Uterus (tissue), 4 donors: ENCODE measurements around the gene PTPRC. TPM values are rescaled to one million over a fixed set of nuclear protein-coding genes. Genes with fewer than 3 reads are reported as not detected.

Experiments used
- DNase-seq, 2 donors: peaks; one replicate each; pipeline ENCODE4 v3.0.0-alpha.2; 2019 to 2020
- H3K27ac ChIP-seq, 2 donors: fragments of 200-600 bp; sonication (generic); 1 replicate in 1 of 2; 2 replicates in 1 of 2; pipeline ENCODE4 v1.5.1; 2016 to 2018
- H3K27me3 ChIP-seq, 2 donors: fragments of 200-600 bp; sonication (generic); one replicate each; pipeline ENCODE4 v1.5.1; 2018 to 2019; ENCODE audit warnings: control low read depth in 1 of 2
- H3K36me3 ChIP-seq, 2 donors: fragments of 200-600 bp; sonication (generic); one replicate each; pipeline ENCODE4 v1.5.1; 2019; ENCODE audit warnings: control low read depth in 1 of 2
- H3K4me1 ChIP-seq, 2 donors: fragments of 200-600 bp; sonication (generic); one replicate each; pipeline ENCODE4 v1.5.1; 2018 to 2019; ENCODE audit warnings: control low read depth in 1 of 2
- H3K4me3 ChIP-seq, 2 donors: fragments of 200-600 bp; sonication (generic); 1 replicate in 1 of 2; 2 replicates in 1 of 2; pipeline ENCODE4 v1.5.1; 2018 to 2019; ENCODE audit warnings: mild to moderate bottlenecking in 1 of 2
- H3K9me3 ChIP-seq, 2 donors: fragments of 200-600 bp; sonication (generic); one replicate each; pipeline ENCODE4 v1.5.1; 2019; ENCODE audit warnings: control low read depth in 1 of 2
- POLR2A ChIP-seq, 2 donors: fragments of 450-650 bp; IDR thresholded peaks; one replicate each; pipeline ENCODE4 v1.6.1; 2016; ENCODE audit warnings: antibody characterized with exemption in 2 of 2, mild to moderate bottlenecking in 1 of 2, moderate library complexity in 1 of 2
- intact Hi-C: fragments of 100-400 bp; cut with DNase I; formaldehyde crosslinking; loops from one replicate; pipeline ENCODE4 v1.15.1; 2023; ENCODE audit warnings: low total_unique reads
- total RNA-seq, 4 donors: library from RNA; depleted of rRNA in 3 of 4; stranded (reverse); fragments of >200 nt in 3 of 4; gene quantifications; one replicate each; pipeline versions ENCODE4 v1.1.0 to v1.2.4, GENCODE V29; 2014 to 2023
- TF ChIP-seq, protein P1 (sequence below), 4 experiments: fragments of 200-600 bp in 2 of 4; fragments of 450-650 bp in 2 of 4; sonication (generic) in 2 of 4; IDR thresholded peaks; one replicate each; pipeline ENCODE4 v1.5.1; 2016 to 2019; ENCODE audit warnings: antibody characterized with exemption in 4 of 4, mild to moderate bottlenecking in 2 of 4, moderate library complexity in 1 of 4
- donor health status: DM: yes; HTN: yes; CAD: no.

Gene PTPRC
- total RNA-seq, 4 donors from 2014 or later = 12.7 to 28.7 (median 16.3) TPM

DNA sequence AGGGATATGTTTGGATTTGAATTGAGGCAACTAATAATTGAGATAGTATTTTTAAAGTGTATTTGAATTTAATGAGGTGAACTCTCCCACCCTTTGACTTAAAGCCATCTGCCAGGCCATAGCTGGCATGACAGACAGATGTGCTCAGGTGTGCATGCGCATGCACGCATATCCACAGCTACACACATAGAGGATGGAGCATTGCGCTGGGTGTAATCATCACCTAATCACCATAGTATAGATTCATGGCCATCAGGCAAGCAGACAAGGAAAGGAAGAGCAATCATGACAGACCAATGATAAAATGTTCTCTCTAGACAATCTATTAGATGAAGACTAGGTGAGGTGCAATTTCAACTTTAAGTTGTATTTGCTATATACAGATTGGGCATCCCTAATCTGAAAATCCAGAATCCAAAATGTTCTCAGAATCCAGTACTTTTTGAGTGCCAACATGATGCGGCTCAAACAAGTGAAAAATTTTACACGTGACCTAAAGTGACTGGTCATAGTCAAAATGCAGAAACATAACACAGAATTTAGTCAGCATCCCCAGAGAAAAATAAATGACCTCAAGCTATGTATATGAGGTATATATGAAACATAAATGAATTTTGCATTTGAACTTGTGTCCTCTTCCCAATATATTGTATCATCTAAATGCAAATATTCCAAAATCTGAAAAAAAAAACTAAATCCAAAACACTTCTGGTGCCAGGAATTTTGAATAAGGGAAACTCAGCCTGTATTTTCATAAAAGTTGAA is 70.1 kb downstream of the PTPRC start:
- no peaks in the 10 kb centered on the region for H3K4me1 ChIP-seq
- no peaks in the 10 kb centered on the region for H3K27me3 ChIP-seq
- no peak for DNase-seq
- no peak overlapping the region for H3K4me3 ChIP-seq
- TF ChIP-seq, protein P1, sequence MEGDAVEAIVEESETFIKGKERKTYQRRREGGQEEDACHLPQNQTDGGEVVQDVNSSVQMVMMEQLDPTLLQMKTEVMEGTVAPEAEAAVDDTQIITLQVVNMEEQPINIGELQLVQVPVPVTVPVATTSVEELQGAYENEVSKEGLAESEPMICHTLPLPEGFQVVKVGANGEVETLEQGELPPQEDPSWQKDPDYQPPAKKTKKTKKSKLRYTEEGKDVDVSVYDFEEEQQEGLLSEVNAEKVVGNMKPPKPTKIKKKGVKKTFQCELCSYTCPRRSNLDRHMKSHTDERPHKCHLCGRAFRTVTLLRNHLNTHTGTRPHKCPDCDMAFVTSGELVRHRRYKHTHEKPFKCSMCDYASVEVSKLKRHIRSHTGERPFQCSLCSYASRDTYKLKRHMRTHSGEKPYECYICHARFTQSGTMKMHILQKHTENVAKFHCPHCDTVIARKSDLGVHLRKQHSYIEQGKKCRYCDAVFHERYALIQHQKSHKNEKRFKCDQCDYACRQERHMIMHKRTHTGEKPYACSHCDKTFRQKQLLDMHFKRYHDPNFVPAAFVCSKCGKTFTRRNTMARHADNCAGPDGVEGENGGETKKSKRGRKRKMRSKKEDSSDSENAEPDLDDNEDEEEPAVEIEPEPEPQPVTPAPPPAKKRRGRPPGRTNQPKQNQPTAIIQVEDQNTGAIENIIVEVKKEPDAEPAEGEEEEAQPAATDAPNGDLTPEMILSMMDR (IDR thresholded peaks at IDR 0.05) = no peak
- TF ChIP-seq POLR2A (IDR thresholded peaks at IDR 0.05) = no peak
- H3K9me3 ChIP-seq = no peaks in the 10 kb centered on the region
- intact Hi-C loops = no loop called here
- no peaks in the 10 kb centered on the region for H3K36me3 ChIP-seq
- no peak overlapping the region for H3K27ac ChIP-seq

DNA sequence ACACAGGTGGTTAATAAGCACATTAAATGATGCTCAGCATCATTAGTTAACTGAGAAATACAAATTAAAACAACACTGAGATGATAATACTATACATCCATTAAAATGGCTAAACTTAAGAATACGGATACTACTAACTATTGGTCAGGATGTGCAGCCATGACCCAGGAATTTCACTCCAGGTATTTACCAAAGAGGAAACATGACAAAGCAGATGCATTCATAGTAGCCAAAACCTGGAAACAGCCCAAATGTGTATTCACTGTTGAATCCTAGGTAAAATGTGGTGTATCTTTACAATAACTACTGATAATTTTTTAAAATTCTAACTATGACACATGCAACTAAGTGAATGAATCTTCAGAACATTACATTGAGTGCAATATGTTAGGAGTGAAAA is 73.0 kb downstream of the PTPRC start:
- H3K9me3 ChIP-seq = no peaks in the 10 kb centered on the region
- intact Hi-C loops = no loop called here
- H3K4me1 ChIP-seq = no peaks in the 10 kb centered on the region
- H3K27me3 ChIP-seq = no peaks in the 10 kb centered on the region
- no peak for DNase-seq
- TF ChIP-seq POLR2A (IDR thresholded peaks at IDR 0.05) = no peak
- TF ChIP-seq, protein P1 (IDR thresholded peaks at IDR 0.05) = no peak
- no peak overlapping the region for H3K27ac ChIP-seq
- H3K4me3 ChIP-seq = no peak overlapping the region
- H3K36me3 ChIP-seq = no peaks in the 10 kb centered on the region

DNA sequence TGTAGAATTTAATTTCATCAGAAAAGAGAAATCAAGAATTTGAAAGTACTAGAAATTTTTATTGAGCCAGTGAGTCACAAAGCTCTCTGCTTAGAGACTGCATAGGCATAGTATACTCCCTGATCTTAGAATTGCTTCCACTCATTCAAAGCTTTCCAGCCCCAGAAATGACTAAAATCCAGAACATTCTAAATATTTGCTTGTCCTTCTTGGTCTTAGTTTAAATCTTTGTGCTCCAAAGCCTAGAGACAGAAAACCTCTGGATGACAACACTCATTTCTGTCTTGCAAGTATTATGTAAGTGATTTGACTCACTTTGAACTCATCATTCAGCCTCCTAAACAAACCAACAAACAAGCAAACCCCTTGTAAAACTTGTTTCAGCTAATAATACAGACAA is 74.2 kb downstream of the PTPRC start:
- H3K4me3 ChIP-seq = no peak overlapping the region
- intact Hi-C loops = no loop called here
- H3K27me3 ChIP-seq = no peaks in the 10 kb centered on the region
- H3K4me1 ChIP-seq = no peaks in the 10 kb centered on the region
- no peaks in the 10 kb centered on the region for H3K9me3 ChIP-seq
- no peak overlapping the region for H3K27ac ChIP-seq
- TF ChIP-seq, protein P1 (IDR thresholded peaks at IDR 0.05) = no peak
- no peak for TF ChIP-seq POLR2A (IDR thresholded peaks at IDR 0.05)
- no peak for DNase-seq
- no peaks in the 10 kb centered on the region for H3K36me3 ChIP-seq

DNA sequence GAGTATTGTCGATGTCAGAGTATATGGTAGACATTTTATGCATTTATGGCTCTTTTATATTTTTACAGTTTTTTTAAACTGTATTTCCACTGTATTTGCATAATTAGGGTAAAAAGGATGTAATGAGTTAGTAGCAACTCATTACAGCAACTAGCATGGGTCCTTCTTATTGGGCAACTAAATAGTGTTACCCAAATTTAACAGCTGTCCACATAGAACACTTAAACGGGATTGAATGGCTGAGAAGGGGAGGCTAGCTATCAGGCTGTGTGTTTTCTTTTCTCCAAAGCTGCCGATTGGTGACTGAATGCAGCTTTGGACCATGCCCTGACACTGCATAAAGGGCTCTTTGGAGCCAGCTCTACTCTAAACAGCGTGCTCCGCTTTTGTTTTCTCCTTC is 75.4 kb downstream of the PTPRC start:
- no peak for DNase-seq
- H3K9me3 ChIP-seq = no peaks in the 10 kb centered on the region
- no peaks in the 10 kb centered on the region for H3K27me3 ChIP-seq
- intact Hi-C loops = no loop called here
- TF ChIP-seq, protein P1 (IDR thresholded peaks at IDR 0.05) = no peak
- TF ChIP-seq POLR2A (IDR thresholded peaks at IDR 0.05) = no peak
- H3K36me3 ChIP-seq = no peaks in the 10 kb centered on the region
- H3K27ac ChIP-seq = no peak overlapping the region
- no peak overlapping the region for H3K4me3 ChIP-seq
- H3K4me1 ChIP-seq = no peaks in the 10 kb centered on the region

DNA sequence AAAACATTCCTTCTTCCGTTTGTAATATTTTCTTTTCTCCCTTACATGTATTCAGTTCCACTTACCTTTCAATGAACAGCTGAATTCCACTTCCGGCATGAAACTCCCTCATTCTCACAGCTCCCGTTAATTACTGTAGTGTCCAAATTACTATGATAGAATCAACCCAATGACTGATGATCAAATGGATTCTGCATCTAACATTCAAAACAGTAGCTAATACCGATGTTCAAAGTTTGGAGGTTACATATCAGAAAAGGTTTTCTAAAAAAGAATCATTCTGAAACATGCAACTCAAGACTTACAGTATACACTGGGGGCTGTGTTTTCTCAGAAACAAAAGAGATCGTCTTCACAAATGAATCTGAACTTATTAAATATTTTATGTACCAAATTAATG is 77.2 kb downstream of the PTPRC start:
- Histone ChIP-seq H3K36me3 (no peaks in the 10 kb centered on the region), H3K4me3 (no peak overlapping the region), H3K9me3 (no peaks in the 10 kb centered on the region), H3K4me1 (no peaks in the 10 kb centered on the region), H3K27me3 (no peaks in the 10 kb centered on the region), H3K27ac (no peak overlapping the region)
- no peak for TF ChIP-seq POLR2A (IDR thresholded peaks at IDR 0.05)
- TF ChIP-seq, protein P1 (IDR thresholded peaks at IDR 0.05) = no peak
- no peak for DNase-seq
- intact Hi-C loops = no loop called here
